HepG2 (cell line): Measurements from ENCODE around the gene MIEF1. TPM values are rescaled to one million over a fixed set of nuclear protein-coding genes. Genes with fewer than 3 reads are reported as not detected.
A peak's percentile ranks its signal among the peaks of the same experiment; 100 is the strongest.

Source experiments
- ARID5B ChIP-seq: IDR thresholded peaks from 2 replicates; pipeline ENCODE4 v1.4.0; 2020; ENCODE audit warnings: mild to moderate bottlenecking, missing genetic modification reagents
- BRCA1 ChIP-seq: sonication (generic); formaldehyde crosslinking; IDR thresholded peaks from 2 replicates; pipeline ENCODE4 v1.4.0; 2020; ENCODE audit warnings: missing genetic modification reagents
- CCDC6 ChIP-seq: sonication (generic); formaldehyde crosslinking; IDR thresholded peaks from 2 replicates; pipeline ENCODE4 v1.8.1; 2022; ENCODE audit warnings: mild to moderate bottlenecking, missing genetic modification reagents, moderate library complexity
- JDP2 ChIP-seq: sonication (generic); formaldehyde crosslinking; IDR thresholded peaks from 2 replicates; pipeline ENCODE4 v1.8.1; 2022; ENCODE audit warnings: missing genetic modification reagents, borderline replicate concordance
- MYC ChIP-seq: sonication (generic); formaldehyde crosslinking; IDR thresholded peaks from 2 replicates; pipeline ENCODE4 v1.9.0; 2021; ENCODE audit warnings: missing genetic modification reagents, borderline replicate concordance
- PAF1 ChIP-seq: IDR thresholded peaks from 2 replicates; pipeline ENCODE4 v1.6.1; 2016; ENCODE audit warnings: missing genetic modification reagents, missing compliant biosample characterization
- SNAPC5 ChIP-seq: sonication (generic); formaldehyde crosslinking; IDR thresholded peaks from 2 replicates; pipeline ENCODE4 v1.8.1; 2023; ENCODE audit warnings: mild to moderate bottlenecking, missing genetic modification reagents, borderline replicate concordance
- SP4 ChIP-seq: sonication (generic); formaldehyde crosslinking; IDR thresholded peaks from 2 replicates; pipeline ENCODE4 v1.8.1; 2023; ENCODE audit warnings: mild to moderate bottlenecking, missing genetic modification reagents
- STAG1 ChIP-seq: sonication (generic); formaldehyde crosslinking; IDR thresholded peaks from 2 replicates; pipeline ENCODE4 v1.4.0; 2020; ENCODE audit warnings: missing genetic modification reagents
- TAF1 ChIP-seq: sonication (generic); formaldehyde crosslinking; IDR thresholded peaks from 2 replicates; pipeline ENCODE4 v1.4.0; 2020; ENCODE audit warnings: missing genetic modification reagents
- ZFP1 ChIP-seq: IDR thresholded peaks from 2 replicates; pipeline ENCODE4 v1.6.1; 2016
- ZNF17 ChIP-seq: sonication (generic); formaldehyde crosslinking; IDR thresholded peaks from 2 replicates; pipeline ENCODE4 v1.5.0; 2020; ENCODE audit warnings: mild to moderate bottlenecking, missing genetic modification reagents
- ZNF816 ChIP-seq: sonication (generic); formaldehyde crosslinking; IDR thresholded peaks from 2 replicates; pipeline ENCODE4 v1.8.0; 2022; ENCODE audit warnings: missing genetic modification reagents, mild to moderate bottlenecking, borderline replicate concordance
- polyA plus RNA-seq, 8 experiments: library from polyadenylated mRNA; depleted of rRNA in 3 of 8; stranded (reverse) in 7 of 8; unstranded in 1 of 8; fragments of >200 nt; fragmentation: Illumina TruSeq in 4 of 8; extraction: Trizol in 4 of 8; gene quantifications; 2 replicates each; pipeline versions ENCODE4 v1.2.1 to v1.2.3, GENCODE V29; 2011 to 2016; ENCODE audit warnings: low read depth in 4 of 8, missing spikeins in 1 of 8, mixed read lengths in 1 of 8; ENCODE audit not compliant: insufficient read depth in 1 of 8
- total RNA-seq, 5 experiments: library from RNA; depleted of rRNA; stranded (reverse); fragments of >200 nt; fragmentation: Illumina TruSeq; extraction: Trizol; gene quantifications; 2 replicates each; pipeline ENCODE4 v1.2.3, GENCODE V29; 2016; ENCODE audit warnings: low read depth in 1 of 5
- TF ChIP-seq, protein P1 (sequence below): sonication (generic); formaldehyde crosslinking; IDR thresholded peaks from 2 replicates; pipeline ENCODE4 v1.4.0; 2020; ENCODE audit warnings: missing genetic modification reagents, borderline replicate concordance
- TF ChIP-seq, protein P2 (sequence below): sonication (generic); formaldehyde crosslinking; IDR thresholded peaks from 2 replicates; pipeline ENCODE4 v1.4.0; 2020; ENCODE audit warnings: missing genetic modification reagents

The MIEF1 gene
- total and polyA plus RNA-seq, 2 of the 13 experiments (the other 11 are each of a cell fraction or from before 2014, with no cell fraction given) = 21.7 to 34.8 TPM

DNA sequence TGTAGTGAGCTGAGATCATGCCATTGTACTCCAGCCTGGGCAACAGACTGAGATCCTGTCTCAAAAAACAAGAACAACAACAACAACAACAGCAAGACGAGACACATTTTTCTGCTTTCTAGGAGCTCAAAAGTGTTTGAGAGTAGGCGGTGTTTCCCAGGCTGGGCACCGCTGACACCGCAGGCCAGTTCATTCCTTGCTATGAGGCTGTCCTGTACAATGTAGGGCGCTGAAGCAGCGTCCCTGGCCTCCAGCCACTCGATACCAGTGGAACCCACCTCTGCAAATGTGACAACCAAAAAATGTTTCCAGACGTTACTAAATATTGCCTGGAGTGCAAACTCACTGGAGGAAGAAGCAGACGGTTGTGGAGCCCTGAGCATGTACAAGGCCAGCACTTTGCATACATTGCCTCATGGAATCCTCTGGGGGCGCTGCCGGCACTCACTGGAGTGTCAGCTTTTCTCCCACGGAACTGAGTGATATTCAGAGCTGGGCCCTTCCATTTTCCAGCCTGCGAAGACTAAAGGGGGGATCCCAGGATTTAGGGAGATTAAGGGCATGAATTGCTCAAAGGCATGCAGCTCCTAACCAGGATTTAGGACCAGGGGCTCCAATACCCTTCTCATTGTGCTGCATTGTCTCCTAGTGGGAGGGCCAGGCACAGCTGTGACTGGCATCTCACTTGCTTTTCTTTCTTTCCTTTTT, 5.8 kb upstream of the MIEF1 start (continued):
- TF ChIP-seq ARID5B (CRISPR knock-in tag) (no peak), BRCA1 (CRISPR knock-in tag) (no peak), ZFP1 (CRISPR knock-in tag) (no peak), SNAPC5 (CRISPR knock-in tag) (no peak), CCDC6 (CRISPR knock-in tag) (peak; percentile 46; the same call in 1 of the 2 replicates), PAF1 (CRISPR knock-in tag) (no peak), SP4 (peak; percentile 52; the same call in 1 of the 2 replicates), JDP2 (CRISPR knock-in tag) (no peak), ZNF816 (CRISPR knock-in tag) (no peak), STAG1 (CRISPR knock-in tag) (peak; percentile 65), MYC (CRISPR knock-in tag) (peak; percentile 27; the same call in 1 of the 2 replicates), TAF1 (CRISPR knock-in tag) (no peak), ZNF17 (CRISPR knock-in tag) (no peak)
- TF ChIP-seq, protein P1, sequence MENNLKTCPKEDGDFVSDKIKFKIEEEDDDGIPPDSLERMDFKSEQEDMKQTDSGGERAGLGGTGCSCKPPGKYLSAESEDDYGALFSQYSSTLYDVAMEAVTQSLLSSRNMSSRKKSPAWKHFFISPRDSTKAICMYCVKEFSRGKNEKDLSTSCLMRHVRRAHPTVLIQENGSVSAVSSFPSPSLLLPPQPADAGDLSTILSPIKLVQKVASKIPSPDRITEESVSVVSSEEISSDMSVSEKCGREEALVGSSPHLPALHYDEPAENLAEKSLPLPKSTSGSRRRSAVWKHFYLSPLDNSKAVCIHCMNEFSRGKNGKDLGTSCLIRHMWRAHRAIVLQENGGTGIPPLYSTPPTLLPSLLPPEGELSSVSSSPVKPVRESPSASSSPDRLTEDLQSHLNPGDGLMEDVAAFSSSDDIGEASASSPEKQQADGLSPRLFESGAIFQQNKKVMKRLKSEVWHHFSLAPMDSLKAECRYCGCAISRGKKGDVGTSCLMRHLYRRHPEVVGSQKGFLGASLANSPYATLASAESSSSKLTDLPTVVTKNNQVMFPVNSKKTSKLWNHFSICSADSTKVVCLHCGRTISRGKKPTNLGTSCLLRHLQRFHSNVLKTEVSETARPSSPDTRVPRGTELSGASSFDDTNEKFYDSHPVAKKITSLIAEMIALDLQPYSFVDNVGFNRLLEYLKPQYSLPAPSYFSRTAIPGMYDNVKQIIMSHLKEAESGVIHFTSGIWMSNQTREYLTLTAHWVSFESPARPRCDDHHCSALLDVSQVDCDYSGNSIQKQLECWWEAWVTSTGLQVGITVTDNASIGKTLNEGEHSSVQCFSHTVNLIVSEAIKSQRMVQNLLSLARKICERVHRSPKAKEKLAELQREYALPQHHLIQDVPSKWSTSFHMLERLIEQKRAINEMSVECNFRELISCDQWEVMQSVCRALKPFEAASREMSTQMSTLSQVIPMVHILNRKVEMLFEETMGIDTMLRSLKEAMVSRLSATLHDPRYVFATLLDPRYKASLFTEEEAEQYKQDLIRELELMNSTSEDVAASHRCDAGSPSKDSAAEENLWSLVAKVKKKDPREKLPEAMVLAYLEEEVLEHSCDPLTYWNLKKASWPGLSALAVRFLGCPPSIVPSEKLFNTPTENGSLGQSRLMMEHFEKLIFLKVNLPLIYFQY (CRISPR knock-in tag) = no peak
- TF ChIP-seq, protein P2, sequence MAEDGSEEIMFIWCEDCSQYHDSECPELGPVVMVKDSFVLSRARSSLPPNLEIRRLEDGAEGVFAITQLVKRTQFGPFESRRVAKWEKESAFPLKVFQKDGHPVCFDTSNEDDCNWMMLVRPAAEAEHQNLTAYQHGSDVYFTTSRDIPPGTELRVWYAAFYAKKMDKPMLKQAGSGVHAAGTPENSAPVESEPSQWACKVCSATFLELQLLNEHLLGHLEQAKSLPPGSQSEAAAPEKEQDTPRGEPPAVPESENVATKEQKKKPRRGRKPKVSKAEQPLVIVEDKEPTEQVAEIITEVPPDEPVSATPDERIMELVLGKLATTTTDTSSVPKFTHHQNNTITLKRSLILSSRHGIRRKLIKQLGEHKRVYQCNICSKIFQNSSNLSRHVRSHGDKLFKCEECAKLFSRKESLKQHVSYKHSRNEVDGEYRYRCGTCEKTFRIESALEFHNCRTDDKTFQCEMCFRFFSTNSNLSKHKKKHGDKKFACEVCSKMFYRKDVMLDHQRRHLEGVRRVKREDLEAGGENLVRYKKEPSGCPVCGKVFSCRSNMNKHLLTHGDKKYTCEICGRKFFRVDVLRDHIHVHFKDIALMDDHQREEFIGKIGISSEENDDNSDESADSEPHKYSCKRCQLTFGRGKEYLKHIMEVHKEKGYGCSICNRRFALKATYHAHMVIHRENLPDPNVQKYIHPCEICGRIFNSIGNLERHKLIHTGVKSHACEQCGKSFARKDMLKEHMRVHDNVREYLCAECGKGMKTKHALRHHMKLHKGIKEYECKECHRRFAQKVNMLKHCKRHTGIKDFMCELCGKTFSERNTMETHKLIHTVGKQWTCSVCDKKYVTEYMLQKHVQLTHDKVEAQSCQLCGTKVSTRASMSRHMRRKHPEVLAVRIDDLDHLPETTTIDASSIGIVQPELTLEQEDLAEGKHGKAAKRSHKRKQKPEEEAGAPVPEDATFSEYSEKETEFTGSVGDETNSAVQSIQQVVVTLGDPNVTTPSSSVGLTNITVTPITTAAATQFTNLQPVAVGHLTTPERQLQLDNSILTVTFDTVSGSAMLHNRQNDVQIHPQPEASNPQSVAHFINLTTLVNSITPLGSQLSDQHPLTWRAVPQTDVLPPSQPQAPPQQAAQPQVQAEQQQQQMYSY (CRISPR knock-in tag) = peak; percentile 74
